ENCODE results near the gene CCBE1. TPM values are rescaled to one million over a fixed set of nuclear protein-coding genes. Genes with fewer than 3 reads are reported as not detected.

The CCBE1 gene
- total RNA-seq, 2 donors from 2014 or later = 1.00 to 2.9 TPM

DNA sequence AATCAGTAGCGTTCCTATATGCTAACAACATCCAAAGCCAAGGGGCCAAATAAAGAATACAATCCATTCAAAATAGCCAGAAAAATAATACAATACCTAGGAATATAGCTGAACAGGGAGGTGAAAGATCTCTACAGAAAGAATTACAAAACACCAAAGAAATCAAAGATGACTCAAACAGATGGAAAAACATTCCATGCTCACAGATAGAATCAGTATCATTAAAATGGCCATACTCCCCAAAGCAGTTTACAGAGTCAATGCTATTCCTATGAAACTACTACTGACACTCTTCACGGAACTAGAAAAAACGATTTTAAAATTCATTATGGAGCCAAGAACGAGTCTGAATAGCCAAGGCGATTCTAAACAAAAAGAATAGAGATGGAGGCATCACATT, 57.4 kb downstream of the CCBE1 start:
- no peaks in the 10 kb centered on the region for H3K4me1 Mint-ChIP-seq
- DNase-seq = no peak
- H3K36me3 ChIP-seq (ENCODE audit: control insufficient read depth, insufficient read depth, low read length) = no peaks in the 10 kb centered on the region
- no peaks in the 10 kb centered on the region for H3K27me3 ChIP-seq (ENCODE audit: control insufficient read depth, insufficient read depth, low read length, poor library complexity, severe bottlenecking)
- H3K9me3 Mint-ChIP-seq = no peaks in the 10 kb centered on the region
- no peaks in the 10 kb centered on the region for H3K4me1 ChIP-seq (ENCODE audit: control insufficient read depth, insufficient read depth, low read length)
- H3K9me3 ChIP-seq (ENCODE audit: control insufficient read depth, low read length) = no peaks in the 10 kb centered on the region
- H3K27me3 Mint-ChIP-seq (ENCODE audit: insufficient read depth) = peaks cover 4% of the 10 kb centered on the region
- TF ChIP-seq CTCF (conservative IDR thresholded peaks at IDR 0.05) = no peak
- 39 to 60% methylated on average over 4 of the region's 5 CpGs for WGBS, 2 experiments (ENCODE audit: insufficient coverage in 1 of 2, insufficient read length in 1 of 2)
- no peaks in the 10 kb centered on the region for H3K36me3 Mint-ChIP-seq (ENCODE audit: low read depth)
- H3K9ac ChIP-seq (ENCODE audit: extremely low read depth, low read length, poor library complexity, severe bottlenecking) = no peak overlapping the region
- no peak overlapping the region for H3K4me3 Mint-ChIP-seq
- no peak overlapping the region for H3K27ac Mint-ChIP-seq
- no peak overlapping the region for H3K27ac ChIP-seq (ENCODE audit: low read depth, low read length)
- H3K4me3 ChIP-seq (ENCODE audit: low read length) = no peak overlapping the region

- Mint-ChIP-seq H3K27me3 (ENCODE audit: insufficient read depth) (peaks cover 4% of the 10 kb centered on the region), H3K4me3 (no peak overlapping the region), H3K27ac (no peak overlapping the region), H3K9me3 (no peaks in the 10 kb centered on the region), H3K4me1 (peaks cover 3% of the 10 kb centered on the region), H3K36me3 (ENCODE audit: low read depth) (no peaks in the 10 kb centered on the region)
- no peak for TF ChIP-seq CTCF (conservative IDR thresholded peaks at IDR 0.05)
- no peak for DNase-seq
- no peak overlapping the region for H3K9ac ChIP-seq (ENCODE audit: extremely low read depth, low read length, poor library complexity, severe bottlenecking)
- no peaks in the 10 kb centered on the region for H3K9me3 ChIP-seq (ENCODE audit: control insufficient read depth, low read length)
- H3K27ac ChIP-seq (ENCODE audit: low read depth, low read length) = no peak overlapping the region
- 86 to 89% methylated on average over 1 to 2 of the region's 2 CpGs for WGBS, 2 experiments (ENCODE audit: insufficient coverage in 1 of 2, insufficient read length in 1 of 2)
- H3K4me3 ChIP-seq (ENCODE audit: low read length) = no peak overlapping the region
- no peaks in the 10 kb centered on the region for H3K36me3 ChIP-seq (ENCODE audit: control insufficient read depth, insufficient read depth, low read length)
- no peaks in the 10 kb centered on the region for H3K4me1 ChIP-seq (ENCODE audit: control insufficient read depth, insufficient read depth, low read length)
- no peaks in the 10 kb centered on the region for H3K27me3 ChIP-seq (ENCODE audit: control insufficient read depth, insufficient read depth, low read length, poor library complexity, severe bottlenecking)
Observed at GRCh38 chr18:59639136-59639535, 58.1 kb downstream of the CCBE1 start.

GRCh38 chr18:59633961-59634485, 63.2 kb downstream of the CCBE1 start:
- Mint-ChIP-seq H3K36me3 (ENCODE audit: low read depth) (no peaks in the 10 kb centered on the region), H3K4me3 (no peak overlapping the region), H3K27ac (no peak overlapping the region), H3K9me3 (no peaks in the 10 kb centered on the region), H3K4me1 (peaks cover 11% of the 10 kb centered on the region), H3K27me3 (ENCODE audit: insufficient read depth) (peaks cover 17% of the 10 kb centered on the region)
- Histone ChIP-seq H3K9me3 (ENCODE audit: control insufficient read depth, low read length) (no peaks in the 10 kb centered on the region), H3K27me3 (ENCODE audit: control insufficient read depth, insufficient read depth, low read length, poor library complexity, severe bottlenecking) (peaks cover 4% of the 10 kb centered on the region), H3K36me3 (ENCODE audit: control insufficient read depth, insufficient read depth, low read length) (no peaks in the 10 kb centered on the region), H3K9ac (ENCODE audit: extremely low read depth, low read length, poor library complexity, severe bottlenecking) (no peak overlapping the region), H3K27ac (ENCODE audit: low read depth, low read length) (no peak overlapping the region), H3K4me1 (ENCODE audit: control insufficient read depth, insufficient read depth, low read length) (peaks cover 8% of the 10 kb centered on the region), H3K4me3 (ENCODE audit: low read length) (no peak overlapping the region)
- no peak for TF ChIP-seq CTCF (conservative IDR thresholded peaks at IDR 0.05)
- no peak for DNase-seq
- 59 to 73% methylated on average over 4 of the region's 4 CpGs for WGBS, 2 experiments (ENCODE audit: insufficient coverage in 1 of 2, insufficient read length in 1 of 2)

All from endodermal cell (in vitro differentiated cells).